K562 (cell line): ENCODE data around the gene GNAI1. TPM values are rescaled to one million over a fixed set of nuclear protein-coding genes. Genes with fewer than 3 reads are reported as not detected.

Experiments used
- FOS ChIP-seq: IDR thresholded peaks from 3 replicates; pipeline ENCODE4 v1.6.1; 2011; ENCODE audit not compliant: insufficient read length; ENCODE audit errors: extremely low read depth
- HMG20B ChIP-seq: fragments of 250-450 bp; sonication (Bioruptor Pico); IDR thresholded peaks from 2 replicates; pipeline ENCODE4 v1.5.0; 2021; ENCODE audit warnings: mild to moderate bottlenecking
- MTA1 ChIP-seq: fragments of 450-650 bp; IDR thresholded peaks from 2 replicates; pipeline ENCODE4 v1.6.1; 2017; ENCODE audit warnings: borderline replicate concordance
- MTA2 ChIP-seq: fragments of 450-650 bp; IDR thresholded peaks from 2 replicates; pipeline ENCODE4 v1.6.1; 2016; ENCODE audit warnings: low read depth
- POLR2AphosphoS5 ChIP-seq: IDR thresholded peaks from 2 replicates; pipeline ENCODE4 v1.6.1; 2011; ENCODE audit warnings: mild to moderate bottlenecking, low read depth, low read length, moderate library complexity; ENCODE audit not compliant: control insufficient read depth, insufficient read depth
- TAF15 ChIP-seq: fragments of 200-400 bp; formaldehyde crosslinking; IDR thresholded peaks from 2 replicates; pipeline ENCODE4 v1.6.1; 2017; ENCODE audit warnings: mild to moderate bottlenecking, low read depth, low read length, moderate library complexity
- ZNF347 ChIP-seq: fragments of 450-650 bp; formaldehyde crosslinking; IDR thresholded peaks from 2 replicates; pipeline ENCODE4 v1.4.0; 2020; ENCODE audit warnings: low read depth, mild to moderate bottlenecking, moderate library complexity
- ZNF75A ChIP-seq: fragments of 450-650 bp; formaldehyde crosslinking; IDR thresholded peaks from 2 replicates; pipeline ENCODE4 v1.4.0; 2020; ENCODE audit warnings: mild to moderate bottlenecking
- polyA plus RNA-seq, 8 experiments: library from polyadenylated mRNA; depleted of rRNA in 4 of 8; stranded (reverse) in 5 of 8; unstranded in 3 of 8; fragments of >200 nt; fragmentation: Nextera tagmentation in 2 of 8; fragmentation: Illumina TruSeq in 1 of 8; extraction: Ambion mirVana in 2 of 8; extraction: Trizol in 1 of 8; gene quantifications; 2 replicates each; pipeline versions ENCODE4 v1.2.1 to v1.2.3, GENCODE V29; 2011 to 2014; ENCODE audit warnings: inconsistent platforms in 1 of 8, missing spikeins in 1 of 8
- total RNA-seq, 7 experiments: library from RNA; depleted of rRNA in 6 of 7; stranded (reverse); fragments of >200 nt in 6 of 7; fragmentation: Illumina TruSeq in 2 of 7; extraction: Trizol in 2 of 7; gene quantifications; 2 replicates each; pipeline versions ENCODE4 v1.2.1 to v1.2.3, GENCODE V29; 2011 to 2021; ENCODE audit warnings: low replicate concordance in 1 of 7
- TF ChIP-seq, protein P1 (sequence below): fragments of 250-450 bp; sonication (Bioruptor Pico); IDR thresholded peaks from 2 replicates; pipeline ENCODE4 v1.5.0; 2020; ENCODE audit warnings: mild to moderate bottlenecking
- TF ChIP-seq, protein P2 (sequence below): sonication (generic); formaldehyde crosslinking; IDR thresholded peaks from 2 replicates; pipeline ENCODE4 v1.8.0; 2022; ENCODE audit warnings: mild to moderate bottlenecking, low read depth, missing genetic modification reagents

The GNAI1 gene
- total and polyA plus RNA-seq, 9 of the 15 experiments (the other 6 are each of a cell fraction or from before 2014, with no cell fraction given), result 0.03 to 0.13 (median 0.08) TPM; not detected in 6

DNA sequence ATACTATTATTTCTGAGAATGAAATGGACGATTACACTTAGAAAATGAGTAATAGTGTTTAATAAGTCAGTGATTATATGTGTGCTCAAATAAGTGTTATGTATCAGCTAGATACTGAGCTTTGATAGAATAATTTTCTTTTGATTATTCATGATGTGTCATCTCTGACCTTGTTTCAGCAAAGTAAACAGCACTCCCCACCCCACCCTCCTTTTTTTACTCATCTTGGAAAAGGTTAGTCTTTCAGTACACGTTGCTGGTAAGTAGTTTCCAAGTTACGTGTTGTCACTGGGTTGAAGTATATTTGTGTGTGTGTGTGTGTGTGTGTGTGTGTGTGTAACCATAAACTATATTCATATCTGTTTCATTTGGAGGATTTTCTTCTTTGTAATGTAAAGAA, 84.1 kb downstream of the GNAI1 start (continued):
- TF ChIP-seq ZNF347 (CRISPR knock-in tag) (no peak), MTA2 (no peak), MTA1 (no peak), POLR2AphosphoS5 (no peak), ZNF75A (CRISPR knock-in tag) (no peak), FOS (no peak), HMG20B (CRISPR knock-in tag) (no peak), TAF15 (no peak)
- TF ChIP-seq, protein P1, sequence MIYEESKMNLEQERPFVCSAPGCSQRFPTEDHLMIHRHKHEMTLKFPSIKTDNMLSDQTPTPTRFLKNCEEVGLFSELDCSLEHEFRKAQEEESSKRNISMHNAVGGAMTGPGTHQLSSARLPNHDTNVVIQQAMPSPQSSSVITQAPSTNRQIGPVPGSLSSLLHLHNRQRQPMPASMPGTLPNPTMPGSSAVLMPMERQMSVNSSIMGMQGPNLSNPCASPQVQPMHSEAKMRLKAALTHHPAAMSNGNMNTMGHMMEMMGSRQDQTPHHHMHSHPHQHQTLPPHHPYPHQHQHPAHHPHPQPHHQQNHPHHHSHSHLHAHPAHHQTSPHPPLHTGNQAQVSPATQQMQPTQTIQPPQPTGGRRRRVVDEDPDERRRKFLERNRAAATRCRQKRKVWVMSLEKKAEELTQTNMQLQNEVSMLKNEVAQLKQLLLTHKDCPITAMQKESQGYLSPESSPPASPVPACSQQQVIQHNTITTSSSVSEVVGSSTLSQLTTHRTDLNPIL, result no peak
- TF ChIP-seq, protein P2, sequence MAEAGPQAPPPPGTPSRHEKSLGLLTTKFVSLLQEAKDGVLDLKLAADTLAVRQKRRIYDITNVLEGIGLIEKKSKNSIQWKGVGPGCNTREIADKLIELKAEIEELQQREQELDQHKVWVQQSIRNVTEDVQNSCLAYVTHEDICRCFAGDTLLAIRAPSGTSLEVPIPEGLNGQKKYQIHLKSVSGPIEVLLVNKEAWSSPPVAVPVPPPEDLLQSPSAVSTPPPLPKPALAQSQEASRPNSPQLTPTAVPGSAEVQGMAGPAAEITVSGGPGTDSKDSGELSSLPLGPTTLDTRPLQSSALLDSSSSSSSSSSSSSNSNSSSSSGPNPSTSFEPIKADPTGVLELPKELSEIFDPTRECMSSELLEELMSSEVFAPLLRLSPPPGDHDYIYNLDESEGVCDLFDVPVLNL (CRISPR knock-in tag), result no peak
